Activated CD4-positive, alpha-beta T cell treated with anti-CD3 and anti-CD28 coated beads for 36 hours (primary cell): Measurements from ENCODE around the gene PPOX. TPM values are rescaled to one million over a fixed set of nuclear protein-coding genes. Genes with fewer than 3 reads are reported as not detected.

ENCODE experiments used
- ATAC-seq: fragments of 200-7000 bp; cut with Tn5 transposase; one replicate; pipeline ENCODE4 v1.10.0; 2021; ENCODE audit warnings: mild to moderate bottlenecking, moderate library complexity
- CTCF ChIA-PET: fragments of 350-600 bp; sonication (Branson Sonifier 250); formaldehyde crosslinking; loops from one replicate; lab custom pipeline; 2021; ENCODE audit warnings: antibody characterized with exemption; lab: Charles Lee
- POLR2A ChIA-PET: fragments of 350-600 bp; sonication (Branson Sonifier 250); formaldehyde crosslinking; loops from one replicate; lab custom pipeline; 2021; ENCODE audit warnings: antibody characterized with exemption, inconsistent platforms; lab: Charles Lee
- DNase-seq: peaks from one replicate; pipeline ENCODE4 v3.0.0-alpha.2; 2020
- H3K27ac Mint-ChIP-seq: one replicate; pipeline ENCODE4 v1.8.0; 2021; ENCODE audit warnings: mixed read lengths
- H3K27me3 Mint-ChIP-seq: one replicate; pipeline ENCODE4 v1.8.0; 2021; ENCODE audit warnings: mixed read lengths
- H3K36me3 Mint-ChIP-seq: one replicate; pipeline ENCODE4 v1.8.0; 2021; ENCODE audit warnings: low read depth, mixed read lengths
- H3K4me1 Mint-ChIP-seq: one replicate; pipeline ENCODE4 v1.8.0; 2021; ENCODE audit warnings: mixed read lengths
- H3K4me3 Mint-ChIP-seq: one replicate; pipeline ENCODE4 v1.8.0; 2021; ENCODE audit warnings: mild to moderate bottlenecking, moderate library complexity, mixed read lengths
- H3K9me3 Mint-ChIP-seq: one replicate; pipeline ENCODE4 v1.8.0; 2021; ENCODE audit warnings: low read depth, mixed read lengths
- intact Hi-C, 2 experiments: fragments of 100-400 bp; cut with DNase I in 1 of 2; cut with micrococcal nuclease in 1 of 2; formaldehyde crosslinking; loops; one replicate each; pipeline versions ENCODE4 v1.14.2 to v1.15.1; 2022 to 2024; cut with DNase I, micrococcal nuclease
- total RNA-seq, 2 experiments: library from RNA; stranded (reverse); gene quantifications; one replicate each; pipeline ENCODE4 v1.2.3, GENCODE V29; 2021

The PPOX gene
- total RNA-seq, 2 experiments from 2014 or later: 21.5 to 28.8 TPM

GRCh38 chr1:161196521-161197451 is 30.6 kb downstream of the PPOX start:
- Mint-ChIP-seq H3K9me3 (no peaks in the 10 kb centered on the region), H3K27me3 (no peaks in the 10 kb centered on the region), H3K27ac (no peak overlapping the region), H3K4me1 (peaks cover 35% of the 10 kb centered on the region), H3K36me3 (no peaks in the 10 kb centered on the region), H3K4me3 (no peak overlapping the region)
- ChIA-PET POLR2A (no interaction called here), CTCF (interaction anchor here (0.6 to 3.0 kb wide), 3 partner anchors 15 to 54 kb away, joined by 3 to 11 read pairs (median 3); no protein-coding TSS in a partner anchor)
- DNase-seq (no peak), ATAC-seq (no peak)
- intact Hi-C loops: no loop called here

DNA sequence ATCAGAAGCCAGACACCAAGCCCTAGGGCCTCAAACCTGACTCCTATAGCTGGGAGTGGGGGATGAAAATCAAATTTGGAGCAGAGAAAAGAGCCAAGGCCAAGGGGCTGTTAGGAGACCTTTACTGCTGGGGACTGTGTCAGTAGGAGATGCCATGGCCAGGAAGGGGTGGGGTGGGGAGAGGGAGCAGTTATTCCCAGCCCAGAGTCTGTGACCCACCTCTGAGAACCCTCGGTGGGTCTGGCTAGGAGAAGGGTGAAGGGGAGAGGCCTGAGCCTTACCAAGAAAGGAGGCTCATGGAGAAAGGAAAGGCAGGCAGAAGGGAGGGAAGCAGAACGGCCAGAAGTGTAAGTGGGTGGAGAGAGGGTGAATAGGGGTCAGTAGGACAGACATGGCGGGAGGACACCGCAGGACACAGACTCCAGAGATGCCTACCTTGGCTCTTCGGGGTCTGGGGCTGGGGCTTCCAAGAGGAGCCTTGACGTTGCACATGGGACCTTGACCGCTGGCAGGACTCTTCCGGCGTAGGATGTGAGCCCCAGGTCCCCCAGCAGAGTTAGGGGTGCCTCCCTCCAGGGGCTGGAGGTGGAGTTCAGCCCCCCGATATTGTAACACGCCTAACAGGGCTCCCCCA is 31.5 kb downstream of the PPOX start:
- Mint-ChIP-seq H3K4me3 (no peak overlapping the region), H3K4me1 (peaks cover 31% of the 10 kb centered on the region), H3K36me3 (no peaks in the 10 kb centered on the region), H3K27ac (no peak overlapping the region), H3K9me3 (no peaks in the 10 kb centered on the region), H3K27me3 (no peaks in the 10 kb centered on the region)
- POLR2A ChIA-PET: no interaction called here
- DNase-seq: no peak
- no peak for ATAC-seq
- intact Hi-C loops: no loop called here
- CTCF ChIA-PET: interaction anchor here (1.0 kb wide), 1 partner anchor 31 kb away, joined by 3 read pairs; the partner anchor contains the start of gene PPOX

GRCh38 chr1:161198194-161198896 is 32.1 kb downstream of the PPOX start:
- Mint-ChIP-seq H3K9me3 (no peaks in the 10 kb centered on the region), H3K27me3 (no peaks in the 10 kb centered on the region), H3K27ac (no peak overlapping the region), H3K36me3 (peaks cover 1% of the 10 kb centered on the region), H3K4me3 (no peak overlapping the region), H3K4me1 (peaks cover 33% of the 10 kb centered on the region)
- ChIA-PET POLR2A (no interaction called here), CTCF (interaction anchor here (1.0 to 1.3 kb wide), 2 partner anchors 27 to 32 kb away, joined by 3 to 6 read pairs; partner anchors contain the start of genes PPOX and TOMM40L)
- intact Hi-C loops: no loop called here
- DNase-seq: no peak
- no peak for ATAC-seq

DNA sequence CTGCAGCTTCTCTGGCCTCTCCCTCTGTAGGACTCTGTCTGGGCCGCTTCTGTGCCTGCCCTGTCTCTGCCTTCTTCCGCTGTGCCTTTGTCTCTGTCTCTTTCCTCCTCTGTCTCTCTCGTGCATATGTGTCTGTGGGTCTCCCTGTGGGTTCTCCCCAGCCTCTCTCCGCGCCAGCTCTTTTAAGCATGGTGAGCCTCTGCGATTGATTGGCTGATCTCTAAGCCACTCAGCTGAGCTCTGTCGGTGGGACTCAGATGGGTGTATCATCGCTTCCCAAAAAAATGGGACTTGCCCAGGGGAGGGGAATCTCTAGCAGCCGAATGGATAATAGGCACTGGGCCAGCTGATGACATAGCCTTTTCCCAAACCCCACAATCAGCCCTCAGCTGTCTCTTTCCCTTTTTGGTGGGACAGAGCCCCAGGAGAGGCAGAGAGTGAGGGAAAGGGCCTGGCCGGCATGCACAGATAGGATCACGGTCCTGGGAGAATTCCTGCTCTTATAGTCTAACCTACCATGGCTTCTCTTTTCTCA is 32.7 kb downstream of the PPOX start, which contains the start of gene ADAMTS4:
Gene ADAMTS4, minus strand, starts transcription at position 158 of the 535 bp plus-strand sequence. CDS start 427 bp downstream, outside the sequence.
- H3K9me3 Mint-ChIP-seq: no peaks in the 10 kb centered on the region
- H3K27me3 Mint-ChIP-seq: no peaks in the 10 kb centered on the region
- H3K4me1 Mint-ChIP-seq: peaks cover 39% of the 10 kb centered on the region
- H3K36me3 Mint-ChIP-seq: peaks cover 7% of the 10 kb centered on the region
- CTCF ChIA-PET: interaction anchor here (1.0 to 1.3 kb wide), 2 partner anchors 26 to 33 kb away, joined by 3 to 6 read pairs; partner anchors contain the start of genes PPOX and TOMM40L
- DNase-seq (no peak), ATAC-seq (no peak)
- intact Hi-C loops: no loop called here
- no peak within 1 kb of the TSS for H3K4me3 Mint-ChIP-seq
- peak within 1 kb of the TSS; percentile 95 for H3K27ac Mint-ChIP-seq
- POLR2A ChIA-PET: no interaction called here

DNA sequence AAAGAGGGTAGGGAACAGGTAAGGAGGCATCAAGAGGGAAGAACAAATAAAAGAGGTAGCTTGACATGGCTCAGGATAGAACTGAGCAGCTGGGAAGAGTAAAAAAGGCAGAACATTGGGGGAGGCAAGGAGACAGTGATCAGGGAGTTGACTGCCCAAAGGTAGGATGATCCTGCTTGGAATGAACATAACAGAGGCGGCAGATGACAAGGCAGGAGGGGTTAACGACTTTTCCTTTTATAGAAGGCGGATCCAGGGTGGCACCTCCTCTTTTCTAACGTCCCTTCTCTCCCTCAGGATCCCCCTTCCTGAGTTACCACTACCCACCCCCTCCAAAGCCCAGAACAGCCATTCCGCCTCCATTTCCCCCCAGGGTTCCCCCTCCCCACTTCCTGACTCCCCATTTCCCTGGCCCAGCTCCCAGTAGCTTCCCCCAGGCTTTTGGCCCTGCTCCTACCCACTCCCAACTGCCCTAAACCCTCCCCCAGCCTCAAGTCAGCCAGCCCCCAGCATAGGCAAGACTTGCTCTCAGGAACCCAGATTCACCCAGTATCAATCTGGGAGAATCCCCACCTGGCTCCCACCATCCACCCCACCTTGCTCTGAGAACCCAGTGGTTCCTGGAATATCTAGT is 33.4 kb downstream of the PPOX start:
- POLR2A ChIA-PET: no interaction called here
- Mint-ChIP-seq H3K4me1 (peaks cover 44% of the 10 kb centered on the region), H3K9me3 (no peaks in the 10 kb centered on the region), H3K4me3 (peak overlapping the region; percentile 41), H3K27ac (peak overlapping the region; percentile 95), H3K27me3 (no peaks in the 10 kb centered on the region), H3K36me3 (peaks cover 14% of the 10 kb centered on the region)
- CTCF ChIA-PET: interaction anchor here (1.3 kb wide), 1 partner anchor 26 kb away, joined by 6 read pairs; the partner anchor contains the start of gene TOMM40L
- intact Hi-C loops: loop anchor here in 1 of 2 experiments (5.0 kb wide), 1 partner anchor 108 kb away; the partner anchor contains the start of gene MPZ
- ATAC-seq: no peak
- no peak for DNase-seq

- intact Hi-C loops: loop anchor here in 1 of 2 experiments (5.0 kb wide), 1 partner anchor 107 kb away; the partner anchor contains the start of gene MPZ
- ChIA-PET CTCF (interaction anchor here (1.0 to 7.2 kb wide), 3 partner anchors 8 to 131 kb away, joined by 3 to 89 read pairs (median 27); partner anchors contain the start of genes APOA2, ARHGAP30 and TOMM40L), POLR2A (interaction anchor here (1.0 kb wide), 1 partner anchor 14 kb away, joined by 3 read pairs; no protein-coding TSS in a partner anchor)
Measured at GRCh38 chr1:161200421-161200991, 34.3 kb downstream of the PPOX start.

DNA sequence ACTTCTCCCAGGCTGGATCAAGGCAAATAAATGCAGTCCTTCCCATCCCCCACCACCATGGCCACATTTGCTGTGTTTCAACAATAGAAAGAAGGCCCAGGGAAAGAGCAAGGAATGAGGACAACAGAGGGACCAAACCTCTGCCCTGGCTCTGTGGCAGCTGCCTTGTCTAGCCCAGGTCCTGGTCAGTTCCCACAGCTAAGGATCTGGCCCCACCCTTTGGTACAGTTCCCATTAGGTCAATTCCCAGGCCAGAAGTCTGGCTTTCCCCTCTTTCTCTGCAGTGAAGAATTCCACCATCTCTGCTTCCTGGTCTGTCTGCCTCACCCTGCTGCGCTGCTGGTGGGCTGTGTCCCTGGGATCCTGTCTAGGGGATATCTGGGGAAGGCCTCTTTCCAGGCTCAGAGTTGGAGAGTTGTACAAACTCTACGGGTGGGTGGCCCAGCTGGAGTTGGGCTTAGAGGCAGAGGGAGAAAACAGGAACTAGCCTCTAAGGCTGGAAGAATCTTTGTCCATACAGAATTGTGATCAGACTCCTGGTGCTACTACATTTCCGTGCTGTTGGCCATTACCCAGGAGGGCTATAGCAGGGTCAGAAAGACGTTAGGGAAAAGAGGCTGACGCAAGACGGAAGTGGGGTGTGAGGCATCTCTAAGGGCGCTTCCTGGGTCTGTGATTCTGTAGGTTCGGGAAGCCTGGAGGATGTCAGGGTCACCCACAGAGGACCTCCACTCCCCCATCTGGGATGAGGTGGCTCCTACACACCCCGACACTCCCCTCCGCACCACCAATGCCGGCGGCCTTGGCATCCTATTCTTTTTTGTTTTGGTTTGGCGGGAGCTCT is 35.0 kb downstream of the PPOX start:
- POLR2A ChIA-PET: interaction anchor here (0.7 to 2.3 kb wide), 6 partner anchors 15 to 189 kb away, joined by 3 to 16 read pairs (median 4); partner anchors contain the start of genes PPOX and TOMM40L
- CTCF ChIA-PET: interaction anchor here (0.6 to 7.2 kb wide), 12 partner anchors 9 to 185 kb away, joined by 3 to 89 read pairs (median 4); partner anchors contain the start of genes APOA2, ARHGAP30, PPOX and TOMM40L
- Mint-ChIP-seq H3K9me3 (no peaks in the 10 kb centered on the region), H3K27me3 (no peaks in the 10 kb centered on the region), H3K4me3 (peak overlapping the region; percentile 92), H3K27ac (peak overlapping the region; percentile 95), H3K36me3 (peaks cover 23% of the 10 kb centered on the region), H3K4me1 (peaks cover 46% of the 10 kb centered on the region)
- intact Hi-C loops: loop anchor here in 1 of 2 experiments (5.0 kb wide), 1 partner anchor 106 kb away; the partner anchor contains the start of gene MPZ
- ATAC-seq (no peak), DNase-seq (no peak)

More at GRCh38 chr1:161200421-161200991, 34.3 kb downstream of the PPOX start:
- Mint-ChIP-seq H3K27ac (peak overlapping the region; percentile 95), H3K4me3 (peak overlapping the region; percentile 41), H3K9me3 (no peaks in the 10 kb centered on the region), H3K4me1 (peaks cover 43% of the 10 kb centered on the region), H3K36me3 (peaks cover 21% of the 10 kb centered on the region), H3K27me3 (no peaks in the 10 kb centered on the region)
- no peak for ATAC-seq
- DNase-seq: no peak

DNA sequence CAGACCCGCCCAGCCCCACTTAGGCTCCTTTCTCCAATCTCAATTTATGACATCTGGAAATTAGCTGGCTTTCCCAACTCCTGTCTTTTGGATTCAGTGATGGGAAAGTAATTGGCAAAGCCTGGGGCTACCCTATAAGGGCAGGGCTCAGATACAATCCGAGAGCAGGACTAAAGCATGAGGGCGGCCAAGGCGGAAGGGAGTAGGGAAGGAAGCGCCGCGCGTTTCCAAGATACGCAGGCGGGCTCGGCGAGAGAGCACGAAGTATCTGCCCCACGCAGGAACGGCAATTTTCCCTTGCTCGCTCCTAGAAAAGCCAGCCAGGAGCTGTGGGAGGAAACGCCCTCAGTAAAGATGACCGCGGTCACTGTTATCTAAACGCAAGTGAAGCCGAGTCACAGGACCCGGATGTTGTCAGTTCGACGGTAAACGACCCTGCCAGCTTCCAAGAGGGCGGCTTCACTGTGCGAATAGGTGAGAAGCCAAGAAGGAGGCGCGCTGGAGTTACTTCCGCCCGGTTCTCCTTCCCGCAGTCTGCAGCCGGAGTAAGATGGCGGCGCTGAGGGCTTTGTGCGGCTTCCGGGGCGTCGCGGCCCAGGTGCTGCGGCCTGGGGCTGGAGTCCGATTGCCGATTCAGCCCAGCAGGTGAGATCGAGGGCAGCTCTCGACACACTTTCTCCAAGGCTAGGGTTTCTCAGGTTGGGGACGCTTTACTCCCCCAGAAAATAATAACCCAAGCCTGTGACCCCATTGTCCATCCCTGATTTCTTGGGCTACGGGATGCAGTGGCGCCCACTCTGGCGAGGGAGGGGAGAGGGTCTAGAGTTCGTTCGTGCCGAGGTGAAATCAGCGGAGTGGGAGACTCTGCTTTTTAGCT is 35.8 kb downstream of the PPOX start, which contains the start of gene NDUFS2:
Gene NDUFS2, plus strand, starts transcription at position 532 of the 877 bp plus-strand sequence. Its CDS starts 19 bp downstream, at position 551.
- ATAC-seq: peak; percentile 99
- POLR2A ChIA-PET: interaction anchor here (0.7 to 2.3 kb wide), 6 partner anchors 8 to 188 kb away, joined by 4 to 16 read pairs (median 4); partner anchors contain the start of genes PPOX and TOMM40L
- Mint-ChIP-seq H3K27ac (peak within 1 kb of the TSS; percentile 95), H3K4me3 (peak within 1 kb of the TSS; percentile 92), H3K36me3 (peaks cover 30% of the 10 kb centered on the region), H3K27me3 (no peaks in the 10 kb centered on the region), H3K9me3 (no peaks in the 10 kb centered on the region), H3K4me1 (peaks cover 50% of the 10 kb centered on the region)
- CTCF ChIA-PET: interaction anchor here (0.6 to 7.2 kb wide), 17 partner anchors 10 to 524 kb away, joined by 3 to 89 read pairs (median 3); partner anchors contain the start of genes APOA2, PPOX and TOMM40L
- intact Hi-C loops: loop anchor here (1.0 to 5.0 kb wide), 11 partner anchors 17 to 188 kb away; partner anchors contain the start of genes PPOX (in 2 of the 2), B4GALT3 (in 1 of the 2), DEDD (in 1 of the 2) and MPZ (in 1 of the 2)
- peak; percentile 97 for DNase-seq
